ENCODE data around the gene MVK. TPM values are rescaled to one million over a fixed set of nuclear protein-coding genes. Genes with fewer than 3 reads are reported as not detected.

Gene MVK
- total and polyA plus RNA-seq, 2 donors from 2014 or later = 40.0 to 48.1 TPM

DNA sequence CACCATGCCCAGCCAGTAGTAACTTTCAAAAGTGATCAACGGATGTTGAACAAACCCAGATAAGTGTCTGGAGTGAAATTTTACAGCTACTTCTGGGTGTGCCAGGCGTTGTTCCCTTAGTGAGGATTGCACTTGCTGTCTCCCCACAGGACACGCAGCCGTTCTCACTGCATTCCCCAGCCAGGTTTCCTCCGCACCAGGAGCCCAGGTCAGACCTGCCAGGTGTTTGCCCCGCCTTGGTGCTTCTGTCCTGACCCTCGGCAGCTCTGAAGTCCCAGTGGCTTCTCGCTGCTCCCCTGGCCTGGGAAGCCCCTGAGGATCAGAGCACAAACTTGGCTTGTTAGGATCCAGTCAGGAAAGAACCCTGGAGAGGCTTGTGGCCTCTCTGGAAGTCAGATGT lies 36.5 kb upstream of the MVK start:
- Histone ChIP-seq H3K9me3 (ENCODE audit: control insufficient read depth in 2 of 3, insufficient read depth in 1 of 3, low read length in 3 of 3) (no peaks in the 10 kb centered on the region), H3K27me3 (ENCODE audit: control insufficient read depth, insufficient read depth, low read length) (no peaks in the 10 kb centered on the region), H3K9ac (ENCODE audit: low read length in 3 of 3) (no peak overlapping the region), H3K27ac (ENCODE audit: low read depth in 2 of 2, low read length in 2 of 2) (no peak overlapping the region), H3K4me3 (ENCODE audit: low read length in 3 of 3) (no peak overlapping the region), H3K4me1 (ENCODE audit: control insufficient read depth in 2 of 3, insufficient read depth in 2 of 3, low read depth in 1 of 3, low read length in 3 of 3) (no peaks in the 10 kb centered on the region), H3K36me3 (ENCODE audit: control insufficient read depth in 2 of 3, insufficient read depth in 3 of 3, low read length in 3 of 3) (peaks cover 0 to 21% (median 3%) of the 10 kb centered on the region in 3 donors)
- TF ChIP-seq, protein P1, sequence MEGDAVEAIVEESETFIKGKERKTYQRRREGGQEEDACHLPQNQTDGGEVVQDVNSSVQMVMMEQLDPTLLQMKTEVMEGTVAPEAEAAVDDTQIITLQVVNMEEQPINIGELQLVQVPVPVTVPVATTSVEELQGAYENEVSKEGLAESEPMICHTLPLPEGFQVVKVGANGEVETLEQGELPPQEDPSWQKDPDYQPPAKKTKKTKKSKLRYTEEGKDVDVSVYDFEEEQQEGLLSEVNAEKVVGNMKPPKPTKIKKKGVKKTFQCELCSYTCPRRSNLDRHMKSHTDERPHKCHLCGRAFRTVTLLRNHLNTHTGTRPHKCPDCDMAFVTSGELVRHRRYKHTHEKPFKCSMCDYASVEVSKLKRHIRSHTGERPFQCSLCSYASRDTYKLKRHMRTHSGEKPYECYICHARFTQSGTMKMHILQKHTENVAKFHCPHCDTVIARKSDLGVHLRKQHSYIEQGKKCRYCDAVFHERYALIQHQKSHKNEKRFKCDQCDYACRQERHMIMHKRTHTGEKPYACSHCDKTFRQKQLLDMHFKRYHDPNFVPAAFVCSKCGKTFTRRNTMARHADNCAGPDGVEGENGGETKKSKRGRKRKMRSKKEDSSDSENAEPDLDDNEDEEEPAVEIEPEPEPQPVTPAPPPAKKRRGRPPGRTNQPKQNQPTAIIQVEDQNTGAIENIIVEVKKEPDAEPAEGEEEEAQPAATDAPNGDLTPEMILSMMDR (IDR thresholded peaks at IDR 0.05; ENCODE audit: borderline replicate concordance, extremely low read depth, insufficient read depth) = no peak
- FAIRE-seq = no peak
- intact Hi-C loops (cut with DNase I) = no loop called here
- peak in 1 of 5 donors; percentile 33 for DNase-seq

DNA sequence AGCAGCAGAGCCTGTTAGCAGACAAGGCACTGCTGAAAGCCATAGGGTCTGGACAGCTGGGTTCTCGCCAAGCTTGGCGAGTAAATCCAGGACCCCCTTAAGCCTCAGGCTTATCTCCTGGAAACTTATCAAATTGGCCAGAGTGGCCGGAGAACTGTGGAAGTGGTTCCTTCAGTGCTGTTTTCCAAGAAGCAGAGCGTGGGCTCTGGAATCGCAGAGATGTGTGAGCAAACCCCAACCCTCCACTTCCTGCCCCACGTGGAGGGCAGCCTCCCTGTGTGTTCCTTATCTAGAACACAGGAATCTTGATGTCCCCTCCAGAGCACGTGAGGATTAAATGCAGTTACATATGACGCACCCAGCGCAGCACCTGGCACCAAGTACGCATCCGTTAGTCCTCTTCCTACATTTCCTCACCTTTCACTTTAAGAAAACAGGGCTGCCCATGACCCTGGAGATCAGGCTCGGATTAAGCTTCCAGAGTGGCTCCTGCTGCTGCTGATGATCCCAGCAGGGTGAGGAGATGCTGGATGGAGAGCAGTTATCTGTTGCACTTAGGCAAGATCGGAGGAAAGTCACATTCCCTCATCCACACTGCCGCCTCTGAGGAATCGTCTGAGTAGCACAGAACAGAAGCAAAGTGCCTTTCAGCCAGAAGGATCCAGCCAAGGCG lies 35.3 kb upstream of the MVK start:
- Histone ChIP-seq H3K27ac (ENCODE audit: low read depth in 2 of 2, low read length in 2 of 2) (no peak overlapping the region), H3K36me3 (ENCODE audit: control insufficient read depth in 2 of 3, insufficient read depth in 3 of 3, low read length in 3 of 3) (peaks cover 0 to 16% (median 3%) of the 10 kb centered on the region in 3 donors), H3K27me3 (ENCODE audit: control insufficient read depth, insufficient read depth, low read length) (no peaks in the 10 kb centered on the region), H3K9ac (ENCODE audit: low read length in 3 of 3) (no peak overlapping the region), H3K4me1 (ENCODE audit: control insufficient read depth in 2 of 3, insufficient read depth in 2 of 3, low read depth in 1 of 3, low read length in 3 of 3) (no peaks in the 10 kb centered on the region), H3K9me3 (ENCODE audit: control insufficient read depth in 2 of 3, insufficient read depth in 1 of 3, low read length in 3 of 3) (no peaks in the 10 kb centered on the region), H3K4me3 (ENCODE audit: low read length in 3 of 3) (no peak overlapping the region)
- TF ChIP-seq, protein P1 (IDR thresholded peaks at IDR 0.05; ENCODE audit: borderline replicate concordance, extremely low read depth, insufficient read depth) = no peak
- intact Hi-C loops (cut with DNase I) = no loop called here
- no peak for FAIRE-seq
- DNase-seq = peak in 1 of 5 donors; percentile 10

DNA sequence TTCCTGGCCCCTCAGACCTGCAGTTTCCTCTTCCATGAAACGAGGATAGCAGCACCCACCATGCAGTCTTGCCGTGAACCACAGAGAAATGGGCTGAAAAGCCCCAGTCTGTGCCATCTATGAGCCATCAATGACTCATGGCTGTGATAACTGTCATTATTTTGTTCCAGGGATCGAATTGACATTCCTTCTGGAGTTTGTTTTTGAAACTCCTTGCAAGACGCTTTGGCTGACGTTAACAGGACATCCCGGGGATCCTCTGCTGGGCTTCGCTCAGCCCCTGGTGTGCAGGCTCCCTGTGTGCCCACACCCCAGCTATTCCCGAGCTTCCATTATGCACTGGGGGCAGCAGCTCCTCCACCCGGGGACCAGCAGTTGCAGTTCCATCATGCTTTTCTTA lies 34.1 kb upstream of the MVK start:
- Histone ChIP-seq H3K9me3 (ENCODE audit: control insufficient read depth in 2 of 3, insufficient read depth in 1 of 3, low read length in 3 of 3) (no peaks in the 10 kb centered on the region), H3K27ac (ENCODE audit: low read depth in 2 of 2, low read length in 2 of 2) (no peak overlapping the region), H3K27me3 (ENCODE audit: control insufficient read depth, insufficient read depth, low read length) (no peaks in the 10 kb centered on the region), H3K9ac (ENCODE audit: low read length in 3 of 3) (no peak overlapping the region), H3K4me3 (ENCODE audit: low read length in 3 of 3) (no peak overlapping the region), H3K4me1 (ENCODE audit: control insufficient read depth in 2 of 3, insufficient read depth in 2 of 3, low read depth in 1 of 3, low read length in 3 of 3) (no peaks in the 10 kb centered on the region), H3K36me3 (ENCODE audit: control insufficient read depth in 2 of 3, insufficient read depth in 3 of 3, low read length in 3 of 3) (peaks cover 0 to 11% (median 3%) of the 10 kb centered on the region in 3 donors)
- intact Hi-C loops (cut with DNase I) = no loop called here
- peak in 1 of 5 donors; percentile 2 for DNase-seq
- no peak for FAIRE-seq
- TF ChIP-seq, protein P1 (IDR thresholded peaks at IDR 0.05; ENCODE audit: borderline replicate concordance, extremely low read depth, insufficient read depth) = no peak
